GM23338 (cell line): Measurements from ENCODE around the gene SPTB. TPM values are rescaled to one million over a fixed set of nuclear protein-coding genes. Genes with fewer than 3 reads are reported as not detected.

Source experiments
- ATAC-seq: fragments of 200-7000 bp; cut with Tn5 transposase; 3 replicates; pipeline ENCODE4 v1.9.1; 2020
- DNase-seq: peaks from one replicate; pipeline ENCODE4 v3.0.0-alpha.2; 2015; ENCODE audit warnings: low spot score
- H2AFZ ChIP-seq: fragments of 200-600 bp; sonication (generic); 2 replicates; pipeline ENCODE4 v1.8.0; 2016; ENCODE audit warnings: antibody characterized with exemption, mild to moderate bottlenecking, moderate library complexity
- H3F3A ChIP-seq: fragments of 200-600 bp; sonication (generic); replicated peaks from 2 replicates; pipeline ENCODE4 v1.8.0; 2017; ENCODE audit warnings: antibody characterized with exemption, mixed run types, low read depth
- H3K27ac ChIP-seq: fragments of 200-600 bp; sonication (generic); 2 replicates; pipeline ENCODE4 v1.6.1; 2016; ENCODE audit warnings: low read depth
- H3K27me3 ChIP-seq: fragments of 200-600 bp; sonication (generic); 2 replicates; pipeline ENCODE4 v1.8.0; 2016; ENCODE audit warnings: mild to moderate bottlenecking, mixed run types, moderate library complexity; ENCODE audit not compliant: insufficient read depth
- H3K36me3 ChIP-seq: fragments of 200-600 bp; sonication (generic); 2 replicates; pipeline ENCODE4 v1.8.0; 2016; ENCODE audit warnings: mild to moderate bottlenecking; ENCODE audit not compliant: insufficient read depth
- H3K4me1 ChIP-seq: fragments of 200-600 bp; sonication (generic); 2 replicates; pipeline ENCODE4 v1.8.0; 2016; ENCODE audit warnings: mild to moderate bottlenecking, moderate library complexity; ENCODE audit not compliant: insufficient read depth
- H3K4me2 ChIP-seq: fragments of 200-600 bp; sonication (generic); 2 replicates; pipeline ENCODE4 v1.7.1; 2017; ENCODE audit warnings: mixed run types
- H3K4me3 ChIP-seq: fragments of 200-600 bp; sonication (generic); 2 replicates; pipeline ENCODE4 v1.6.1; 2016; ENCODE audit warnings: mixed run types
- H3K79me2 ChIP-seq: fragments of 200-600 bp; sonication (generic); replicated peaks from 2 replicates; pipeline ENCODE4 v1.8.0; 2017; ENCODE audit warnings: mild to moderate bottlenecking; ENCODE audit not compliant: insufficient read depth
- H3K9me2 ChIP-seq: fragments of 200-600 bp; sonication (generic); 2 replicates; pipeline ENCODE4 v1.8.0; 2017; ENCODE audit not compliant: insufficient read depth
- H4K20me1 ChIP-seq: fragments of 200-600 bp; sonication (generic); replicated peaks from 2 replicates; pipeline ENCODE4 v1.8.0; 2017; ENCODE audit warnings: mild to moderate bottlenecking; ENCODE audit not compliant: insufficient read depth
- H3K27ac Mint-ChIP-seq: 2 replicates; pipeline ENCODE4 v1.8.0; 2020; ENCODE audit warnings: inconsistent platforms, mild to moderate bottlenecking, moderate library complexity, mixed read lengths
- H3K27me3 Mint-ChIP-seq: 3 replicates; pipeline ENCODE4 v1.8.0; 2022; ENCODE audit warnings: low read depth, mild to moderate bottlenecking, moderate library complexity, mixed read lengths, inconsistent platforms; ENCODE audit not compliant: insufficient read depth, poor library complexity
- H3K36me3 Mint-ChIP-seq: 3 replicates; pipeline ENCODE4 v1.8.0; 2021; ENCODE audit warnings: low read depth, mild to moderate bottlenecking, inconsistent platforms, moderate library complexity, mixed read lengths
- H3K4me1 Mint-ChIP-seq: 3 replicates; pipeline ENCODE4 v1.8.0; 2020; ENCODE audit warnings: mild to moderate bottlenecking, inconsistent platforms, mixed read lengths
- H3K4me3 Mint-ChIP-seq: 3 replicates; pipeline ENCODE4 v1.8.0; 2021; ENCODE audit warnings: moderate library complexity, mild to moderate bottlenecking, inconsistent platforms, mixed read lengths
- H3K9me3 Mint-ChIP-seq: 3 replicates; pipeline ENCODE4 v1.8.0; 2020; ENCODE audit warnings: moderate library complexity, mild to moderate bottlenecking, inconsistent platforms, mixed read lengths
- CREB1 ChIP-seq: fragments of 250-450 bp; sonication (Bioruptor Pico); IDR thresholded peaks from 2 replicates; pipeline ENCODE4 v1.5.0; 2020; ENCODE audit warnings: low read depth, mild to moderate bottlenecking, moderate library complexity
- JUNB ChIP-seq: IDR thresholded peaks from one replicate; pipeline ENCODE4 v1.6.1; 2016; ENCODE audit warnings: antibody characterized with exemption; ENCODE audit not compliant: unreplicated experiment
- STAT1 ChIP-seq: IDR thresholded peaks from one replicate; pipeline ENCODE4 v1.6.1; 2016; ENCODE audit warnings: antibody characterized with exemption; ENCODE audit not compliant: unreplicated experiment
- ZNF331 ChIP-seq: fragments of 250-450 bp; sonication (Bioruptor Pico); IDR thresholded peaks from 2 replicates; pipeline ENCODE4 v1.5.0; 2020; ENCODE audit warnings: low read depth, mild to moderate bottlenecking, moderate library complexity
- polyA plus RNA-seq: library from polyadenylated mRNA; unstranded; fragments of >200 nt; fragmentation: Nextera tagmentation; extraction: Ambion mirVana; gene quantifications from 2 replicates; pipeline ENCODE4 v1.2.1, GENCODE V29; 2016
- total RNA-seq: library from RNA; depleted of rRNA; stranded (reverse); fragments of >200 nt; shearing (Covaris generic); gene quantifications from 2 replicates; pipeline ENCODE4 v1.2.3, GENCODE V29; 2014
- TF ChIP-seq, protein P1 (sequence below), 2 experiments: fragments of 200-600 bp in 1 of 2; sonication (generic) in 1 of 2; conservative IDR thresholded peaks; 2 replicates each; pipeline versions ENCODE4 v1.5.1 to v1.6.1; 2016 to 2017; ENCODE audit warnings: antibody characterized with exemption in 2 of 2, low read depth in 2 of 2, mild to moderate bottlenecking in 2 of 2, moderate library complexity in 1 of 2
- TF ChIP-seq, protein P2 (sequence below): IDR thresholded peaks from 2 replicates; pipeline ENCODE4 v1.6.1; 2016; ENCODE audit warnings: antibody characterized with exemption
- TF ChIP-seq, protein P3 (sequence below): fragments of 250-450 bp; sonication (Bioruptor Pico); IDR thresholded peaks from 2 replicates; pipeline ENCODE4 v1.5.0; 2020; ENCODE audit warnings: mild to moderate bottlenecking, moderate library complexity

Gene SPTB
- total and polyA plus RNA-seq, 2 experiments from 2014 or later = 1.1 to 1.9 TPM

DNA sequence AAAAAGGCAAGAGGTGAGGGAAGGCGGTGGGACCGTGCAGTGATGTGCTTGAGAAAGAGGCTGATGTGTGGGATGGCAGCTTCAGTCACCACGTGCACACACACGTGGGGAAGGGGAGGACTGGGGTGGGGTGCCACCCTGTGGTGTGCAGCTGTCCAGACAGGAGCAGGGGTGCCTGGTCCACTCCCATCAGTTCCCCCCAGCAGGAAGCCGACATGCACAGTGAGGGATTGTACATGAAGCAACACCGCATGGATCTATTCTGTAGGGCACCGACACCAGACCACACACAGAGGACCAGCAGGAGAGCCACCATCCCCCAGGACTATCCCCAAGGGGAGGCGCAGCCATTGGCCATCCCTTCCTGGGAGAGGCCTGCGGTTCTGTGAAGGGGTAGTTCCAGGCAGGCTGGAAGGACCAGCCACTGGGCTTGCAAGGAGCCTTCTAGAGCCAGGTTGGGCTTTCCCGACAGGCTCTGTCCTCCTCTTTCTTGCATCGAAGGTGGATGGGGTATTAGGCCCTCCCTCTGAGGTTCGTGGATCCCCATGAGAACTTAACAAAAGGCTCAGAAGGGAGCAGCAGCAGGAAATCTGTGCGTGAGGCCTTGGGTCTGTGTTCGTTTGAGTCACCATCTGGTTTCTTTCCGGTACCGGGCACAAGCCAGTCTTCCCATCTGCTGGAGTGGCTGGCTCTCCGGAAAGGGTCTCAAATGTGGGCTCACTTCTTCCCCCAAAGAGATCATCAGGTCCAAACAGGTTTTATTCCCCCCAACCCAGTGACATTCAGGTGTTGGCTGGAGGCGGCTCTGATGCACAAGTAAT, 115.7 kb downstream of the SPTB start:
- peak overlapping the region; percentile 43; the same call in 1 of the 2 replicates for H3K4me3 ChIP-seq
- peak overlapping the region; percentile 70 for H2AFZ ChIP-seq
- H3K4me1 ChIP-seq = peaks cover 28% of the 10 kb centered on the region; the same call in 1 of the 2 replicates
- peak; percentile 15 for ATAC-seq
- peaks cover 13% of the 10 kb centered on the region for H3K27me3 Mint-ChIP-seq
- peak overlapping the region; percentile 78 for H3K4me2 ChIP-seq
- no peaks in the 10 kb centered on the region for H3K79me2 ChIP-seq
- peaks cover 67% of the 10 kb centered on the region for H3K4me1 Mint-ChIP-seq
- no peaks in the 10 kb centered on the region for H3K27me3 ChIP-seq
- no peaks in the 10 kb centered on the region for H3K36me3 ChIP-seq
- H3K9me3 Mint-ChIP-seq = no peaks in the 10 kb centered on the region
- no peak overlapping the region for H3K27ac Mint-ChIP-seq
- no peaks in the 10 kb centered on the region; the same call in 2 of the 3 replicates for H3K36me3 Mint-ChIP-seq
- no peak overlapping the region for H3K27ac ChIP-seq
- H4K20me1 ChIP-seq = no peaks in the 10 kb centered on the region
- TF ChIP-seq, protein P1, sequence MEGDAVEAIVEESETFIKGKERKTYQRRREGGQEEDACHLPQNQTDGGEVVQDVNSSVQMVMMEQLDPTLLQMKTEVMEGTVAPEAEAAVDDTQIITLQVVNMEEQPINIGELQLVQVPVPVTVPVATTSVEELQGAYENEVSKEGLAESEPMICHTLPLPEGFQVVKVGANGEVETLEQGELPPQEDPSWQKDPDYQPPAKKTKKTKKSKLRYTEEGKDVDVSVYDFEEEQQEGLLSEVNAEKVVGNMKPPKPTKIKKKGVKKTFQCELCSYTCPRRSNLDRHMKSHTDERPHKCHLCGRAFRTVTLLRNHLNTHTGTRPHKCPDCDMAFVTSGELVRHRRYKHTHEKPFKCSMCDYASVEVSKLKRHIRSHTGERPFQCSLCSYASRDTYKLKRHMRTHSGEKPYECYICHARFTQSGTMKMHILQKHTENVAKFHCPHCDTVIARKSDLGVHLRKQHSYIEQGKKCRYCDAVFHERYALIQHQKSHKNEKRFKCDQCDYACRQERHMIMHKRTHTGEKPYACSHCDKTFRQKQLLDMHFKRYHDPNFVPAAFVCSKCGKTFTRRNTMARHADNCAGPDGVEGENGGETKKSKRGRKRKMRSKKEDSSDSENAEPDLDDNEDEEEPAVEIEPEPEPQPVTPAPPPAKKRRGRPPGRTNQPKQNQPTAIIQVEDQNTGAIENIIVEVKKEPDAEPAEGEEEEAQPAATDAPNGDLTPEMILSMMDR (conservative IDR thresholded peaks at IDR 0.05; ENCODE audit: low read depth in 2 of 2) = peak in 1 of 2 experiments; percentile 48; a peak in 2 of 4 replicates
- no peak for TF ChIP-seq CREB1
- H3K4me3 Mint-ChIP-seq = peak overlapping the region; percentile 56
- peaks cover 10% of the 10 kb centered on the region; the same call in 1 of the 2 replicates for H3F3A ChIP-seq
- H3K9me2 ChIP-seq = no peaks in the 10 kb centered on the region
- peak; percentile 46 for DNase-seq

DNA sequence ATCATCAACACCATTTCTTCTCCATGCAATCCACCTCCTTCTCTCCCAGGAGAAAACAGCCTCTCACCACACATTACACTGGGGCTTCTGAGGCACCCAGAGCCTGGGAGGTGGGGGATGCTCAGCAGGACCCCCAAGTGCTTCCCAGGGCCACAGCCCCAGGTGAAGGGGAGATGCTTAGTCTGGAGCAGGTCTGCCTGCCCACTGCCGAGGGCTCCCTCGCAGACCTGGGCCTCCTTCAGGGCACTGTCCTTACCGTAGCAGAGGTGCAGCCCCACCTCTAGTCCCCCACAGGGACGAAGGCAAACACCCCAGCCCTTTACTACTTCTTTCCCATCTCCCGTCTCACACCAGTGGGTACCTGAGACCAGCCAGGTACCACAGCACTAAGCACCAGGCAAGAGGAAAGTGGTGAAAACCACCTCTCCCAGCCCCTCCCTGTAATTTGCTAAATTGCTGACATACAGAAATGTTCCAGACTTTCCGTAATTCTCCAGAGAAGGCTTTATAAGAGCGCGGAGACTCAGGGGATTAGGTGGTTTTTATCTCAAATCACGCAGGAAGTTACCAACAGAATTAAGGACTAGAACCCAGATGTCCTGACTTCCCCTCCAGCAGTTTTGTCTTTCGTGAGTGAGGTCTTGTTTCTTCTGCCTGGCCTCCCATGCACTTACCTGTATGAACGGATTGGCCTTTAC, 116.5 kb downstream of the SPTB start:
- H3K27me3 ChIP-seq = no peaks in the 10 kb centered on the region
- H2AFZ ChIP-seq = no peak overlapping the region
- H3K4me1 Mint-ChIP-seq = peaks cover 70% of the 10 kb centered on the region
- peaks cover 20% of the 10 kb centered on the region for H3K27me3 Mint-ChIP-seq
- no peak for DNase-seq
- ATAC-seq = no peak
- H3K4me3 ChIP-seq = no peak overlapping the region
- no peak overlapping the region for H3K27ac ChIP-seq
- no peaks in the 10 kb centered on the region for H3K36me3 ChIP-seq
- no peaks in the 10 kb centered on the region for H4K20me1 ChIP-seq
- H3K9me2 ChIP-seq = no peaks in the 10 kb centered on the region
- H3K27ac Mint-ChIP-seq = no peak overlapping the region
- H3F3A ChIP-seq = peaks cover 10% of the 10 kb centered on the region; the same call in 1 of the 2 replicates
- peak overlapping the region; percentile 78; the same call in 1 of the 2 replicates for H3K4me2 ChIP-seq
- H3K4me1 ChIP-seq = peaks cover 34% of the 10 kb centered on the region
- H3K9me3 Mint-ChIP-seq = no peaks in the 10 kb centered on the region
- no peaks in the 10 kb centered on the region for H3K79me2 ChIP-seq
- H3K36me3 Mint-ChIP-seq = no peaks in the 10 kb centered on the region; the same call in 2 of the 3 replicates
- H3K4me3 Mint-ChIP-seq = no peak overlapping the region
- TF ChIP-seq, protein P2, sequence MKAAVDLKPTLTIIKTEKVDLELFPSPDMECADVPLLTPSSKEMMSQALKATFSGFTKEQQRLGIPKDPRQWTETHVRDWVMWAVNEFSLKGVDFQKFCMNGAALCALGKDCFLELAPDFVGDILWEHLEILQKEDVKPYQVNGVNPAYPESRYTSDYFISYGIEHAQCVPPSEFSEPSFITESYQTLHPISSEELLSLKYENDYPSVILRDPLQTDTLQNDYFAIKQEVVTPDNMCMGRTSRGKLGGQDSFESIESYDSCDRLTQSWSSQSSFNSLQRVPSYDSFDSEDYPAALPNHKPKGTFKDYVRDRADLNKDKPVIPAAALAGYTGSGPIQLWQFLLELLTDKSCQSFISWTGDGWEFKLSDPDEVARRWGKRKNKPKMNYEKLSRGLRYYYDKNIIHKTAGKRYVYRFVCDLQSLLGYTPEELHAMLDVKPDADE = no peak
- TF ChIP-seq ZNF331 (no peak), STAT1 (no peak), JUNB (no peak)
- TF ChIP-seq, protein P3, sequence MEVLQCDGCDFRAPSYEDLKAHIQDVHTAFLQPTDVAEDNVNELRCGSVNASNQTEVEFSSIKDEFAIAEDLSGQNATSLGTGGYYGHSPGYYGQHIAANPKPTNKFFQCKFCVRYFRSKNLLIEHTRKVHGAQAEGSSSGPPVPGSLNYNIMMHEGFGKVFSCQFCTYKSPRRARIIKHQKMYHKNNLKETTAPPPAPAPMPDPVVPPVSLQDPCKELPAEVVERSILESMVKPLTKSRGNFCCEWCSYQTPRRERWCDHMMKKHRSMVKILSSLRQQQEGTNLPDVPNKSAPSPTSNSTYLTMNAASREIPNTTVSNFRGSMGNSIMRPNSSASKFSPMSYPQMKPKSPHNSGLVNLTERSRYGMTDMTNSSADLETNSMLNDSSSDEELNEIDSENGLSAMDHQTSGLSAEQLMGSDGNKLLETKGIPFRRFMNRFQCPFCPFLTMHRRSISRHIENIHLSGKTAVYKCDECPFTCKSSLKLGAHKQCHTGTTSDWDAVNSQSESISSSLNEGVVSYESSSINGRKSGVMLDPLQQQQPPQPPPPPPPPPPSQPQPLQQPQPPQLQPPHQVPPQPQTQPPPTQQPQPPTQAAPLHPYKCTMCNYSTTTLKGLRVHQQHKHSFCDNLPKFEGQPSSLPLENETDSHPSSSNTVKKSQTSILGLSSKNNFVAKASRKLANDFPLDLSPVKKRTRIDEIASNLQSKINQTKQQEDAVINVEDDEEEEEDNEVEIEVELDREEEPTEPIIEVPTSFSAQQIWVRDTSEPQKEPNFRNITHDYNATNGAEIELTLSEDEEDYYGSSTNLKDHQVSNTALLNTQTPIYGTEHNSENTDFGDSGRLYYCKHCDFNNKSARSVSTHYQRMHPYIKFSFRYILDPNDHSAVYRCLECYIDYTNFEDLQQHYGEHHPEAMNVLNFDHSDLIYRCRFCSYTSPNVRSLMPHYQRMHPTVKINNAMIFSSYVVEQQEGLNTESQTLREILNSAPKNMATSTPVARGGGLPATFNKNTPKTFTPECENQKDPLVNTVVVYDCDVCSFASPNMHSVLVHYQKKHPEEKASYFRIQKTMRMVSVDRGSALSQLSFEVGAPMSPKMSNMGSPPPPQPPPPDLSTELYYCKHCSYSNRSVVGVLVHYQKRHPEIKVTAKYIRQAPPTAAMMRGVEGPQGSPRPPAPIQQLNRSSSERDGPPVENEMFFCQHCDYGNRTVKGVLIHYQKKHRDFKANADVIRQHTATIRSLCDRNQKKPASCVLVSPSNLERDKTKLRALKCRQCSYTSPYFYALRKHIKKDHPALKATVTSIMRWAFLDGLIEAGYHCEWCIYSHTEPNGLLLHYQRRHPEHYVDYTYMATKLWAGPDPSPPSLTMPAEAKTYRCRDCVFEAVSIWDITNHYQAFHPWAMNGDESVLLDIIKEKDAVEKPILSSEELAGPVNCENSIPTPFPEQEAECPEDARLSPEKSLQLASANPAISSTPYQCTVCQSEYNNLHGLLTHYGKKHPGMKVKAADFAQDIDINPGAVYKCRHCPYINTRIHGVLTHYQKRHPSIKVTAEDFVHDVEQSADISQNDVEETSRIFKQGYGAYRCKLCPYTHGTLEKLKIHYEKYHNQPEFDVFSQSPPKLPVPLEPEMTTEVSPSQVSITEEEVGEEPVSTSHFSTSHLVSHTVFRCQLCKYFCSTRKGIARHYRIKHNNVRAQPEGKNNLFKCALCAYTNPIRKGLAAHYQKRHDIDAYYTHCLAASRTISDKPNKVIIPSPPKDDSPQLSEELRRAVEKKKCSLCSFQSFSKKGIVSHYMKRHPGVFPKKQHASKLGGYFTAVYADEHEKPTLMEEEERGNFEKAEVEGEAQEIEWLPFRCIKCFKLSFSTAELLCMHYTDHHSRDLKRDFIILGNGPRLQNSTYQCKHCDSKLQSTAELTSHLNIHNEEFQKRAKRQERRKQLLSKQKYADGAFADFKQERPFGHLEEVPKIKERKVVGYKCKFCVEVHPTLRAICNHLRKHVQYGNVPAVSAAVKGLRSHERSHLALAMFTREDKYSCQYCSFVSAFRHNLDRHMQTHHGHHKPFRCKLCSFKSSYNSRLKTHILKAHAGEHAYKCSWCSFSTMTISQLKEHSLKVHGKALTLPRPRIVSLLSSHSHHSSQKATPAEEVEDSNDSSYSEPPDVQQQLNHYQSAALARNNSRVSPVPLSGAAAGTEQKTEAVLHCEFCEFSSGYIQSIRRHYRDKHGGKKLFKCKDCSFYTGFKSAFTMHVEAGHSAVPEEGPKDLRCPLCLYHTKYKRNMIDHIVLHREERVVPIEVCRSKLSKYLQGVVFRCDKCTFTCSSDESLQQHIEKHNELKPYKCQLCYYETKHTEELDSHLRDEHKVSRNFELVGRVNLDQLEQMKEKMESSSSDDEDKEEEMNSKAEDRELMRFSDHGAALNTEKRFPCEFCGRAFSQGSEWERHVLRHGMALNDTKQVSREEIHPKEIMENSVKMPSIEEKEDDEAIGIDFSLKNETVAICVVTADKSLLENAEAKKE = no peak
